Astrocyte (in vitro differentiated cells and primary cell): ENCODE data around the gene DCUN1D2. TPM values are rescaled to one million over a fixed set of nuclear protein-coding genes. Genes with fewer than 3 reads are reported as not detected.

Source experiments
- DNase-seq: peaks from one replicate; pipeline ENCODE4 v3.0.0-alpha.2; 2010; ENCODE audit warnings: low read depth
- FAIRE-seq: peaks from 2 replicates; lab custom pipeline; 2011; peaks lifted over from hg19 to GRCh38; lab: Jason Lieb, UNC
- H2AFZ ChIP-seq: 2 replicates; pipeline ENCODE4 v1.6.0; 2012; ENCODE audit warnings: low read depth, low read length, inconsistent platforms
- H3K27ac ChIP-seq: 2 replicates; pipeline ENCODE4 v1.5.1; 2011; ENCODE audit warnings: low read depth, low read length, inconsistent platforms
- H3K27me3 ChIP-seq: 2 replicates; pipeline ENCODE4 v1.6.0; 2011; ENCODE audit warnings: low read length, inconsistent platforms; ENCODE audit not compliant: insufficient read depth
- H3K36me3 ChIP-seq: 2 replicates; pipeline ENCODE4 v1.5.1; 2011; ENCODE audit warnings: low read length, inconsistent platforms; ENCODE audit not compliant: insufficient read depth
- H3K4me1 ChIP-seq: 2 replicates; pipeline ENCODE4 v1.5.1; 2011; ENCODE audit warnings: low read length, inconsistent platforms; ENCODE audit not compliant: insufficient read depth
- H3K4me2 ChIP-seq: 2 replicates; pipeline ENCODE4 v1.6.0; 2012; ENCODE audit warnings: low read length, inconsistent platforms
- H3K4me3 ChIP-seq: 2 replicates; pipeline ENCODE4 v1.5.1; 2011; ENCODE audit warnings: low read depth, mild to moderate bottlenecking, low read length, inconsistent platforms; ENCODE audit not compliant: insufficient read depth
- H3K79me2 ChIP-seq: 2 replicates; pipeline ENCODE4 v1.6.0; 2012; ENCODE audit warnings: mild to moderate bottlenecking, low read length, inconsistent platforms; ENCODE audit not compliant: insufficient read depth
- H3K9ac ChIP-seq: 2 replicates; pipeline ENCODE4 v1.6.0; 2012; ENCODE audit warnings: mild to moderate bottlenecking, low read length, inconsistent platforms
- H3K9me3 ChIP-seq: 2 replicates; pipeline ENCODE4 v1.5.1; 2012; ENCODE audit warnings: low read depth, mild to moderate bottlenecking, low read length, inconsistent platforms; ENCODE audit not compliant: insufficient read depth
- H4K20me1 ChIP-seq: 2 replicates; pipeline ENCODE4 v1.6.0; 2012; ENCODE audit warnings: low read length, inconsistent platforms; ENCODE audit not compliant: insufficient read depth
- H3K27ac Mint-ChIP-seq: one replicate; pipeline ENCODE4 v1.8.0; 2021; ENCODE audit warnings: mild to moderate bottlenecking, mixed read lengths; ENCODE audit not compliant: unreplicated experiment
- H3K27me3 Mint-ChIP-seq: one replicate; pipeline ENCODE4 v1.8.0; 2021; ENCODE audit warnings: low read depth, mixed read lengths; ENCODE audit not compliant: unreplicated experiment
- H3K36me3 Mint-ChIP-seq: one replicate; pipeline ENCODE4 v1.8.0; 2021; ENCODE audit warnings: low read depth, mixed read lengths; ENCODE audit not compliant: unreplicated experiment
- H3K4me1 Mint-ChIP-seq: one replicate; pipeline ENCODE4 v1.8.0; 2021; ENCODE audit warnings: low read depth, mixed read lengths; ENCODE audit not compliant: unreplicated experiment
- H3K4me3 Mint-ChIP-seq: one replicate; pipeline ENCODE4 v1.8.0; 2021; ENCODE audit warnings: mild to moderate bottlenecking, moderate library complexity, mixed read lengths; ENCODE audit not compliant: unreplicated experiment
- H3K9me3 Mint-ChIP-seq: one replicate; pipeline ENCODE4 v1.8.0; 2021; ENCODE audit warnings: mild to moderate bottlenecking, mixed read lengths; ENCODE audit not compliant: unreplicated experiment
- CTCF ChIP-seq: IDR thresholded peaks from 2 replicates; pipeline ENCODE4 v1.5.1; 2011; ENCODE audit warnings: low read depth, mild to moderate bottlenecking, inconsistent platforms, low read length, moderate library complexity; ENCODE audit not compliant: insufficient read depth
- EZH2 ChIP-seq: IDR thresholded peaks from 2 replicates; pipeline ENCODE4 v1.6.1; 2012; ENCODE audit warnings: mild to moderate bottlenecking, low read length, inconsistent platforms; ENCODE audit not compliant: insufficient read depth
- total RNA-seq: library from RNA; stranded (reverse); gene quantifications from 2 replicates; pipeline ENCODE4 v1.2.1, GENCODE V29; 2021

The DCUN1D2 gene
- total RNA-seq, 1 donor from 2014 or later: 16.3 TPM

GRCh38 chr13:113427562-113428468 lies 62.7 kb downstream of the DCUN1D2 start:
- Histone ChIP-seq H2AFZ (no peak overlapping the region), H3K9me3 (no peaks in the 10 kb centered on the region), H3K4me1 (no peaks in the 10 kb centered on the region), H3K79me2 (no peaks in the 10 kb centered on the region), H3K27me3 (no peaks in the 10 kb centered on the region), H4K20me1 (no peaks in the 10 kb centered on the region), H3K36me3 (no peaks in the 10 kb centered on the region), H3K4me3 (no peak overlapping the region), H3K9ac (no peak overlapping the region), H3K4me2 (no peak overlapping the region), H3K27ac (no peak overlapping the region)
- no peak for DNase-seq
- Mint-ChIP-seq H3K27me3 (peaks cover 5% of the 10 kb centered on the region), H3K4me1 (peaks cover 6% of the 10 kb centered on the region), H3K9me3 (no peaks in the 10 kb centered on the region), H3K27ac (peak overlapping the region; percentile 53), H3K4me3 (no peak overlapping the region), H3K36me3 (peaks cover 9% of the 10 kb centered on the region)
- no peak for FAIRE-seq
- TF ChIP-seq EZH2: no peak
- no peak for TF ChIP-seq CTCF

DNA sequence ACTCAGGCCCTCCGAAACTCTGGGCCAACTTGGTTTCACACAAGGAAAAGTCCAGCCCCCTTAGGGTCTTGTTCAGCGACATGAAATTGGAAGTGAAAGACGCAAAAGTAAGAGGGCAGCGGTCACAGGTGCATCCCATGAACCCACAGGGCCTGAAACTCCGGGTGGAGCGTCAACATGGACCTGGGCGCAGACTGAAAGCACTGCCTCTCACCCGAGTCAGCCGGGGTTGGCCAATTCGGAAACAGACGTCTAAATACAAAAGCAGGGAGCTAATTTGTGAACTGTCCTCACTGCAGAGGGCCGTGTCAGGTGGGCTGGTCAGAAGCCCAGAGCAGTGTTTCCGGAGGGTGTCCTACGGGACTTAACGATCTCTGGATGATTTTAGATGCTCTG lies 63.9 kb downstream of the DCUN1D2 start:
- H3K4me3 ChIP-seq: no peak overlapping the region
- H3K4me2 ChIP-seq: no peak overlapping the region
- H2AFZ ChIP-seq: no peak overlapping the region
- peaks cover 7% of the 10 kb centered on the region for H3K27me3 Mint-ChIP-seq
- no peaks in the 10 kb centered on the region for H4K20me1 ChIP-seq
- H3K9me3 Mint-ChIP-seq: no peaks in the 10 kb centered on the region
- DNase-seq (no peak), FAIRE-seq (no peak)
- H3K4me3 Mint-ChIP-seq: peak overlapping the region; percentile 29
- no peak overlapping the region for H3K27ac ChIP-seq
- H3K79me2 ChIP-seq: no peaks in the 10 kb centered on the region
- H3K27ac Mint-ChIP-seq: peak overlapping the region; percentile 72
- TF ChIP-seq EZH2: no peak
- H3K9me3 ChIP-seq: no peaks in the 10 kb centered on the region
- no peaks in the 10 kb centered on the region for H3K36me3 ChIP-seq
- peaks cover 9% of the 10 kb centered on the region for H3K36me3 Mint-ChIP-seq
- no peaks in the 10 kb centered on the region for H3K27me3 ChIP-seq
- no peak overlapping the region for H3K9ac ChIP-seq
- peaks cover 6% of the 10 kb centered on the region for H3K4me1 Mint-ChIP-seq
- H3K4me1 ChIP-seq: no peaks in the 10 kb centered on the region

GRCh38 chr13:113425941-113426590 lies 64.4 kb downstream of the DCUN1D2 start:
- Histone ChIP-seq H3K79me2 (no peaks in the 10 kb centered on the region), H2AFZ (no peak overlapping the region), H3K27ac (no peak overlapping the region), H4K20me1 (no peaks in the 10 kb centered on the region), H3K9ac (no peak overlapping the region), H3K27me3 (no peaks in the 10 kb centered on the region), H3K4me3 (no peak overlapping the region), H3K4me2 (no peak overlapping the region), H3K4me1 (no peaks in the 10 kb centered on the region), H3K36me3 (no peaks in the 10 kb centered on the region), H3K9me3 (no peaks in the 10 kb centered on the region)
- FAIRE-seq: no peak
- TF ChIP-seq EZH2 (no peak), CTCF (no peak)
- H3K27me3 Mint-ChIP-seq: peaks cover 7% of the 10 kb centered on the region
- no peak for DNase-seq
- H3K4me3 Mint-ChIP-seq: no peak overlapping the region
- H3K36me3 Mint-ChIP-seq: peaks cover 9% of the 10 kb centered on the region
- H3K27ac Mint-ChIP-seq: no peak overlapping the region
- H3K9me3 Mint-ChIP-seq: no peaks in the 10 kb centered on the region
- H3K4me1 Mint-ChIP-seq: peaks cover 6% of the 10 kb centered on the region
